Measurements from ENCODE around the gene C14orf180. TPM values are rescaled to one million over a fixed set of nuclear protein-coding genes. Genes with fewer than 3 reads are reported as not detected.
A peak's percentile ranks its signal among the peaks of the same experiment; 100 is the strongest.

C14orf180 gene
- total RNA-seq, 6 experiments from 2014 or later, result not detected

DNA sequence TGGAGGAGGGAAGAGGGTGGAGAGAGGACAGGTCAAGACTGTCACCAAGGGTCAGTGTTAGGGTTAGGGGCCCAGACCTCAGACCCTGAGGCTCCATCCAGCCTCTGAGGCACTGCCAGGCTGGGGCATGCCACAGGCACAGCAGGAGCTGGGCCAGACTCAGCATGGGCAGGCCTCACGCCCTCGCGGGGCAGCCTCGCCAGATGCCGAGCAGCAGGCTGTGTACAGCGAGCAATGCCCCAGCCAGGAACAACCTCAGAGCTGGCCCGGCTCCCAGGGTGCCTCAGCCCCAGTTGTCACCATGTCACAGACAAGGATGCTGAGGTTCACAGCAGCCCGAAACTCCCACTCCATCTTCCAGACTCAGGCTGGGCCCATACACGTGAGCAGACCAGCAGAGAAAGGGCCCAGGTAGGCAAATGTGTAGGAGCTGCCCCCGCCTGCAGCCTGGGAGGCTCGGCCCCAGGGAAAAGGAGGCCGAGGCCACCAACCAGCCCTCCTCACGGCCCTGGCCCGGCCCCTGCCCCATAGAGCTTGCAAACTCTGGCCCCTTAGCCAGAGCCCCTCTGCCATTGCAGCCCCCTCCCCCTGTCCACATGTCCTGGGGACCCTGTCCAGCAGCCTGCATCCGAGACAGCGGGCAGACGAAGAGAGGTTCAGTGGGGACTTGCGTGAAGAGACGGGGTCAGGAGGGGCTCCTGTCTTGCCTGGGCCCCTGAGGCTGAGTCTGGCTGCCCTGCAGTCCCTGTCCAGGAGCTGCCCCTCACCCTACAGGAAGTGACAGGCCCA, 7.5 kb downstream of the C14orf180 start:
- Mint-ChIP-seq H3K27me3 (ENCODE audit: insufficient read depth) (peaks cover 19% of the 10 kb centered on the region), H3K27ac (no peak overlapping the region)

DNA sequence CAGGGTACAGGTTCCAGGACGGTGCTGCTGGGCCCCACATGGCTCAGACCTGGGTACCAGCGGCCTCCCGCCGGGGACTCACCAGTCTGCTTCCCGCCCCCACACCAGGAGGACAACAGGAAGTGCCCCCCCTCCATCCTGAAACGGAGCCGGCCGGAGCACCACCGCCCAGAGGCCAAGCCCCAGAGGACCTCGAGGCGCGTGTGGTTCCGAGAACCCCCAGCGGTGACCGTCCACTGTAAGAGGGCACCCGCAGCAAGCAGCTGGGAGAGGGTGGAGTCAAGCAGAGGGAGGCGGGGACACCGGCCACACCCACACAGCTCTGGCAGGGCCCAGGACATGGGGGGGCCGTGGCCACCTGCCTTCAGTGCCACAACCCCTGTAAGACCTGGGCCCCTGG, 8.1 kb downstream of the C14orf180 start:
- no peak for TF ChIP-seq CTCF (IDR thresholded peaks at IDR 0.05)
- H3K36me3 Mint-ChIP-seq (ENCODE audit: low read depth), result no peaks in the 10 kb centered on the region
- DNase-seq, result no peak
- H3K4me1 Mint-ChIP-seq (ENCODE audit: low read depth), result peaks cover 7% of the 10 kb centered on the region
- H3K9me3 Mint-ChIP-seq, result no peaks in the 10 kb centered on the region
- H3K4me3 Mint-ChIP-seq, result no peak overlapping the region
- peaks cover 22% of the 10 kb centered on the region for H3K27me3 Mint-ChIP-seq (ENCODE audit: insufficient read depth)
- no peak overlapping the region for H3K27ac Mint-ChIP-seq

More for the DNA sequence above, 7.5 kb downstream of the C14orf180 start:
- Mint-ChIP-seq H3K9me3 (no peaks in the 10 kb centered on the region), H3K4me3 (no peak overlapping the region), H3K36me3 (ENCODE audit: low read depth) (no peaks in the 10 kb centered on the region), H3K4me1 (ENCODE audit: low read depth) (peaks cover 7% of the 10 kb centered on the region)
- no peak for DNase-seq
- no peak for TF ChIP-seq CTCF (IDR thresholded peaks at IDR 0.05)

GRCh38 chr14:104588066-104588857, 8.7 kb downstream of the C14orf180 start:
- peaks cover 22% of the 10 kb centered on the region for H3K27me3 Mint-ChIP-seq (ENCODE audit: insufficient read depth)
- no peak overlapping the region for H3K4me3 Mint-ChIP-seq
- DNase-seq, result no peak
- no peak for TF ChIP-seq CTCF (IDR thresholded peaks at IDR 0.05)
- peaks cover 7% of the 10 kb centered on the region for H3K4me1 Mint-ChIP-seq (ENCODE audit: low read depth)
- H3K9me3 Mint-ChIP-seq, result no peaks in the 10 kb centered on the region
- no peak overlapping the region for H3K27ac Mint-ChIP-seq
- H3K36me3 Mint-ChIP-seq (ENCODE audit: low read depth), result no peaks in the 10 kb centered on the region

GRCh38 chr14:104589338-104590195, 10.0 kb downstream of the C14orf180 start:
- H3K36me3 Mint-ChIP-seq (ENCODE audit: low read depth), result no peaks in the 10 kb centered on the region
- H3K4me1 Mint-ChIP-seq (ENCODE audit: low read depth), result peaks cover 7% of the 10 kb centered on the region
- no peak for DNase-seq
- H3K27me3 Mint-ChIP-seq (ENCODE audit: insufficient read depth), result peaks cover 26% of the 10 kb centered on the region
- no peaks in the 10 kb centered on the region for H3K9me3 Mint-ChIP-seq
- no peak for TF ChIP-seq CTCF (IDR thresholded peaks at IDR 0.05)
- H3K27ac Mint-ChIP-seq, result no peak overlapping the region
- H3K4me3 Mint-ChIP-seq, result no peak overlapping the region

DNA sequence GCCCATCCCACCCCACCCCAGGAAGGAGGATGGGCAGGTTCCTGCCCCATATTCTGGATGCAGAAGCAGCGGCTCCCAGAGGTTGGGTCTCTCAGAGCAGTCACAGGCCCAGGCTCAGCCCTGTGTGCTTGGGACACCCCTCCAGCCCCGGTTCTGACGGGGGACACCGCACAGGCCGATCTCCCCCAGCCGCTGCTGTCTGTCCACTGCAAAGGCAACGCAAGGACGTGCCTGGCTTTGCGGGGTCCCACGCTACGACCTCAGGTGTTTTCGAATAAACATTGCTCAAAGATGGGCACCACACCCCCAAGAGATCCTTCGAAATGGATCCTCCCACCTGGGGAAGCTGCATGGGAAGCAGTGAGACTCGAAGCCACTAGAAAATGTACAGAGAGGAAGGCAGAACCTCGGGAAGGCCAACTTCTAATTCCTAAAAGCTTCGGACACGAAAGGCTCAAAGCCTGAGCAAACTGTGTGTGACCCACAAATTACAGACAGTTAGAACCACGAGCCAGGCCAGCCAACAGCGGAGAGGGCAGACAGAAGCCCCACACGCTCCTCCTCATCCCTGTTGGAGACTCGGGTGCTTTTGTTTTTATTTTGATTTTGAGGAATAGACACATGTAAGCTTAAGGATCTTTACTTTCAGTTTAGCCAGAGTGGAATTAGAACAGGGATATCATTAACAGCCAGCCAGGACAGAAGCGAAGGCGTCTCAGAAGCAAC, 10.8 kb downstream of the C14orf180 start:
- Mint-ChIP-seq H3K4me3 (peak overlapping the region; percentile 74), H3K9me3 (no peaks in the 10 kb centered on the region), H3K27ac (no peak overlapping the region), H3K36me3 (ENCODE audit: low read depth) (no peaks in the 10 kb centered on the region), H3K27me3 (ENCODE audit: insufficient read depth) (peaks cover 25% of the 10 kb centered on the region), H3K4me1 (ENCODE audit: low read depth) (peaks cover 7% of the 10 kb centered on the region)
- no peak for TF ChIP-seq CTCF (IDR thresholded peaks at IDR 0.05)
- DNase-seq, result no peak
